ENCODE results near the gene ADGRB3.

ADGRB3 gene

DNA sequence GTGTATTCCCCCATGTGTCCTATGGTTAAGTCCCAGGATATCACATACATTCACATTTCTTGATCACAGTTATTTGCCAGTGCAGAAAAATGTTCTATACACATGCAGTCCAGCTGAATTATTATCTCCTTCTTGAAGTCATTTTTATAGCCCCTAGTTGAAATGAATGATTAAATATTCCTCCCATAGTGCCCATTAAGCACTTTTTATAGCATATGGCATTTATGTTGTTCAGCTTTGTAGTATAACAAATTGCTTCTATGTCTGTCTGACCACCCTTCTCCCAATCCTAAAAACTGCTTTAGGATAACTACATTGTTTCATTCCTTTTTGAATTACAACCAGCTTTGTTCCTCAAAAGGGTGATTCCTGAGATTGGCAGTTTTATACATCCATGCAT, 123.5 kb downstream of the ADGRB3 start:
- Histone ChIP-seq H3K9me3 (no peaks in the 10 kb centered on the region), H3K27ac (no peak overlapping the region), H3K4me3 (ENCODE audit: low read depth in 1 of 2, low read length in 1 of 2) (no peak overlapping the region), H3K4me1 (ENCODE audit: control insufficient read depth in 1 of 2, insufficient read depth in 1 of 2, low read depth in 1 of 2, low read length in 1 of 2) (no peaks in the 10 kb centered on the region), H3K36me3 (no peaks in the 10 kb centered on the region), H3K27me3 (no peaks in the 10 kb centered on the region)
- TF ChIP-seq, protein P1, sequence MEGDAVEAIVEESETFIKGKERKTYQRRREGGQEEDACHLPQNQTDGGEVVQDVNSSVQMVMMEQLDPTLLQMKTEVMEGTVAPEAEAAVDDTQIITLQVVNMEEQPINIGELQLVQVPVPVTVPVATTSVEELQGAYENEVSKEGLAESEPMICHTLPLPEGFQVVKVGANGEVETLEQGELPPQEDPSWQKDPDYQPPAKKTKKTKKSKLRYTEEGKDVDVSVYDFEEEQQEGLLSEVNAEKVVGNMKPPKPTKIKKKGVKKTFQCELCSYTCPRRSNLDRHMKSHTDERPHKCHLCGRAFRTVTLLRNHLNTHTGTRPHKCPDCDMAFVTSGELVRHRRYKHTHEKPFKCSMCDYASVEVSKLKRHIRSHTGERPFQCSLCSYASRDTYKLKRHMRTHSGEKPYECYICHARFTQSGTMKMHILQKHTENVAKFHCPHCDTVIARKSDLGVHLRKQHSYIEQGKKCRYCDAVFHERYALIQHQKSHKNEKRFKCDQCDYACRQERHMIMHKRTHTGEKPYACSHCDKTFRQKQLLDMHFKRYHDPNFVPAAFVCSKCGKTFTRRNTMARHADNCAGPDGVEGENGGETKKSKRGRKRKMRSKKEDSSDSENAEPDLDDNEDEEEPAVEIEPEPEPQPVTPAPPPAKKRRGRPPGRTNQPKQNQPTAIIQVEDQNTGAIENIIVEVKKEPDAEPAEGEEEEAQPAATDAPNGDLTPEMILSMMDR (IDR thresholded peaks at IDR 0.05) = no peak

- Histone ChIP-seq H3K36me3 (no peaks in the 10 kb centered on the region), H3K27me3 (no peaks in the 10 kb centered on the region), H3K27ac (no peak overlapping the region), H3K9me3 (no peaks in the 10 kb centered on the region), H3K4me3 (ENCODE audit: low read depth in 1 of 2, low read length in 1 of 2) (no peak overlapping the region), H3K4me1 (ENCODE audit: control insufficient read depth in 1 of 2, insufficient read depth in 1 of 2, low read depth in 1 of 2, low read length in 1 of 2) (no peaks in the 10 kb centered on the region)
- TF ChIP-seq, protein P1 (IDR thresholded peaks at IDR 0.05) = no peak
These were observed 125.4 kb downstream of the ADGRB3 start for GRCh38 chr6:68760485-68760884.

DNA sequence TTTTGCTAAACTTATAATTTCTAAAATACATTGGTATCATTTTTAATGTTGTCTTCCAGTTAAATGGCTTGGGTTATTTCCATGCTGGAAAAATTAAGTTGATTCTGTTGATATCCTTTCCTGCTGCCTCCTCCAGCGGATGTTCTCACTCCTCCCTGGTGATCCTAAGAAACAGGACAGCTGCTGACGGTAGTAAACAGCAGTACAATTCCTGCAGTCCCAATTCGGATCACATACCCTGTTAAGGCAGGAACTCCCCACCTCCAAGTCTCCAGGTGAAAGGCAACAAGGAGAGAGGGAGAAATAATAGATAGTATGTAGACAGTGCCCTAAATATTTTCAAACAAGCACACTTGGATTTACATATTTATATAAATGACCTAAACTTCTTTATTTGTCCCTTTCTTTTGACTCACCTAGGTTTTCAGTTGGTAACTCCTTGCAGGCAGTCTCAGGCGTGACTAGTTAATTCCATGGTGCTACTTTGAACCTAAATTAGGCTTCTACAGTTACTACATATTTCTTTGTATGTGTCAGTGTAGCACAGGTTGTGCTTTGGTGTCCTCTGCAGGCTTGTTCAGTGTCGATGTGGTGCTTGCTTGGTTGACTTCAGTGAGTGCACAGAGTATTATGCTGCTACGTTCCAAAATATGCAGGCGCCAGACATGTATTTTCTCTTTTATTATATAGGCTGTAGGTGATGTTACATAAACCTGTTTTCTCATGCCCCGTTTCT, 126.0 kb downstream of the ADGRB3 start:
- H3K9me3 ChIP-seq = no peaks in the 10 kb centered on the region
- H3K4me3 ChIP-seq (ENCODE audit: low read depth in 1 of 2, low read length in 1 of 2) = no peak overlapping the region
- H3K27ac ChIP-seq = no peak overlapping the region
- no peaks in the 10 kb centered on the region for H3K27me3 ChIP-seq
- no peaks in the 10 kb centered on the region for H3K4me1 ChIP-seq (ENCODE audit: control insufficient read depth in 1 of 2, insufficient read depth in 1 of 2, low read depth in 1 of 2, low read length in 1 of 2)
- TF ChIP-seq, protein P1 (IDR thresholded peaks at IDR 0.05) = no peak
- no peaks in the 10 kb centered on the region for H3K36me3 ChIP-seq

GRCh38 chr6:68761985-68762384, 126.9 kb downstream of the ADGRB3 start:
- TF ChIP-seq, protein P1 (IDR thresholded peaks at IDR 0.05) = no peak
- Histone ChIP-seq H3K9me3 (no peaks in the 10 kb centered on the region), H3K27ac (no peak overlapping the region), H3K4me1 (ENCODE audit: control insufficient read depth in 1 of 2, insufficient read depth in 1 of 2, low read depth in 1 of 2, low read length in 1 of 2) (no peaks in the 10 kb centered on the region), H3K4me3 (ENCODE audit: low read depth in 1 of 2, low read length in 1 of 2) (no peak overlapping the region), H3K27me3 (no peaks in the 10 kb centered on the region), H3K36me3 (no peaks in the 10 kb centered on the region)

DNA sequence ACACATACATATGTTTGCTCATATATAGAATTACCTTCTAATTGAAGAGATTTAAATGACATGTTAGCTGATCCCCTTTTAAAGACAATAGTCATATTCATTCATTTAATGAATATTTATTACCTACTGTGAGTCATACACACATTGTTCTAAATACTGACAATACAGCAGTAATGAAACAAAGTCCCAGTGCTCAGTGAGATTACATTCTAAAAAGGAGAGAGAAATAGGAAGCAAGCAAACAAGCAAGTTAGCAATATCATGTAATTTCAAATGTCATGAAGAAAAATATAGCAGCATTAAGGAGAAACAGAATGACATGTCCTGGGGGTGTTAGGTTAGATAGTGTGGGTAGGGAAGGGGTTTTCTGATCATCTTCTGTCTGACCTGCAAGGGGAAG, 136.3 kb downstream of the ADGRB3 start:
- H3K36me3 ChIP-seq = no peaks in the 10 kb centered on the region
- H3K9me3 ChIP-seq = no peaks in the 10 kb centered on the region
- no peak overlapping the region for H3K4me3 ChIP-seq (ENCODE audit: low read depth in 1 of 2, low read length in 1 of 2)
- H3K27me3 ChIP-seq = no peaks in the 10 kb centered on the region
- H3K27ac ChIP-seq = no peak overlapping the region
- H3K4me1 ChIP-seq (ENCODE audit: control insufficient read depth in 1 of 2, insufficient read depth in 1 of 2, low read depth in 1 of 2, low read length in 1 of 2) = no peaks in the 10 kb centered on the region
- TF ChIP-seq, protein P1 (IDR thresholded peaks at IDR 0.05) = no peak

Measured in neutrophil (primary cell).